AG04449 (cell line): ENCODE data around the gene COL23A1.

Experiments used
- CTCF ChIA-PET: fragments of 350-600 bp; formaldehyde crosslinking; extraction: SDS; loops from one replicate; lab custom pipeline; 2021; ENCODE audit warnings: antibody characterized with exemption; lab: Yijun Ruan, JAX
- POLR2A ChIA-PET: fragments of 400-600, 350-600 bp; formaldehyde crosslinking; extraction: SDS; loops from one replicate; lab custom pipeline; 2020; ENCODE audit warnings: antibody characterized with exemption, inconsistent platforms; lab: Yijun Ruan, JAX
- DNase-seq: peaks from one replicate; pipeline ENCODE4 v3.0.0-alpha.2; 2010; ENCODE audit warnings: low read depth, low spot score
- H3K4me3 ChIP-seq: 2 replicates; pipeline ENCODE4 v1.5.1; 2011; ENCODE audit warnings: low read depth, mild to moderate bottlenecking, control low read depth, low read length
- TF ChIP-seq, protein P1 (sequence below): IDR thresholded peaks from one replicate; pipeline ENCODE4 v1.5.1; 2011; ENCODE audit warnings: mild to moderate bottlenecking, moderate library complexity, low read length, control low read depth, inconsistent platforms; ENCODE audit not compliant: insufficient read depth; ENCODE audit errors: missing control alignments

Gene COL23A1

DNA sequence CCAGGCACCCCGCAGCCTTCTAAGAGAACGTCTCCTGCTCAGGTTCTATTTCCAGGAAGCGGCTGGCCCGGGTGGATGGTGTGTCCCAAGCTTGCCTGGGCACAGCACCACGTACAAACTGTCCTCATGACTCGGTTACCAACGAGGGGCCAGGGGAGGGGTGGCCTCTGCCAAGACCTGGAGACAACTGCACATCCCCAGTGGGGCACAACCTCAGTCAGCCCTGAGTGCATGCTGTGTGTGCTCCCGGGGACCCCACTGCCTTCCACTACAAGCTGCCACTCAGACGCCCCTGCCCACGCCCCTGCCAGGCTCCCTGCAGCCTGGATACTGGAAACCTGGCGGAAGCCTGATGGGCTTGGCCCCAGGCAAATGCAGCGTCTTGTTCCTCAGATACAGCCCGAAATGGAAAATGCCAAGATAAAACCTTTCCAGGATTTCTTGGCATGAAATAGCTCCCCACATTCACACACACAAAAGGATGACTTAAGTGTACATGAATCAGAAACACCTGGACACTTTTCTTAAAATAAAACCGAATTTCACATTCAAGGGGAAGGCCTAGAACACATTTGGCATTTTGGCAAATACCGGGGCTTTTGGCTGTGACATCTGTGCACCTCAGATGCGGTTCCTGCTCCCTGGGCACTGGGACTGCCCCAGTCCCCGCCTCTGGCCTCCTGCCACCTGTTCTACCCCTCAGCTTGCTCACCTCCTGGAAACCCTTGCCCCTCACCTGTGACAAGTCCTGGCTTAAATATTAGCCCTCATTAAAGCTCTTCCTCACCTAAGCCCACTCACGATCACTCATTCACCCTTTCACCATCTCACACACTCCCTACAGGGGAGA is 62.5 kb downstream of the COL23A1 start:
- POLR2A ChIA-PET = no interaction called here

DNA sequence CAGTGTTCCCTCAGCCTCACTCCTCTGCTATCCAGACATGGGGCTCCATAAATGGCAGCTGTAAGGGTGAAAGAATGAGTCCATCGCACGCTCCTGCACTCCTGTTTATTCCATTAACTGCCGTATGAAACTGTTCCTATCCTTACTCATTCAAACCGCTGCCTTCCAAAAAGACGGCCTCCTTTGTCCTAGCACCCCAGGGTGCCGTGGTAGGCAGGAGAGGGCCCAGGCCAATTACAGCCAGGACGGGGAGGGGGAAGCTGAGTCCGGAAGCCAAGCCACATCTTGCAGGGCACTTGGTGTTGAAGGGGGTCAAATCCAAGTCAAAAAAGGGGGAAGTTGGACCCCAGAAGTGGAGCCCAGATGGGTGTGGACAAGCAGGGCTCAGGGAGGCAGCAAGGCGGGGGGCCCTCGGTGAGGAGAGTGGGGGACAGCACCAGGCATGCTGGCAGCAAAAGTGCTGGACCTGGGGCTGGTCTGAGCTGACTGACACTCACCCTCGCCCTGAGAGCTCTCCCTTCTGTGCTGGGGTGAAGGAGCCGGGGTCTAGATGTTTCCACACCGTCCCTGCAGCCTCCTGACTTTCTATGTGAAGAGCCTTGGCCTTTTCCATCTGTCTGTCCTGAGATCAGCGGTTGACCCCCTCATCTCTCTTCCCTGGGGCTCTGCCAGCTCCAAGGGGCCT is 63.3 kb downstream of the COL23A1 start:
- DNase-seq = no peak
- no peak overlapping the region for H3K4me3 ChIP-seq
- CTCF ChIA-PET = no interaction called here
- TF ChIP-seq, protein P1, sequence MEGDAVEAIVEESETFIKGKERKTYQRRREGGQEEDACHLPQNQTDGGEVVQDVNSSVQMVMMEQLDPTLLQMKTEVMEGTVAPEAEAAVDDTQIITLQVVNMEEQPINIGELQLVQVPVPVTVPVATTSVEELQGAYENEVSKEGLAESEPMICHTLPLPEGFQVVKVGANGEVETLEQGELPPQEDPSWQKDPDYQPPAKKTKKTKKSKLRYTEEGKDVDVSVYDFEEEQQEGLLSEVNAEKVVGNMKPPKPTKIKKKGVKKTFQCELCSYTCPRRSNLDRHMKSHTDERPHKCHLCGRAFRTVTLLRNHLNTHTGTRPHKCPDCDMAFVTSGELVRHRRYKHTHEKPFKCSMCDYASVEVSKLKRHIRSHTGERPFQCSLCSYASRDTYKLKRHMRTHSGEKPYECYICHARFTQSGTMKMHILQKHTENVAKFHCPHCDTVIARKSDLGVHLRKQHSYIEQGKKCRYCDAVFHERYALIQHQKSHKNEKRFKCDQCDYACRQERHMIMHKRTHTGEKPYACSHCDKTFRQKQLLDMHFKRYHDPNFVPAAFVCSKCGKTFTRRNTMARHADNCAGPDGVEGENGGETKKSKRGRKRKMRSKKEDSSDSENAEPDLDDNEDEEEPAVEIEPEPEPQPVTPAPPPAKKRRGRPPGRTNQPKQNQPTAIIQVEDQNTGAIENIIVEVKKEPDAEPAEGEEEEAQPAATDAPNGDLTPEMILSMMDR = no peak
- POLR2A ChIA-PET = no interaction called here

More for the DNA sequence above, 62.5 kb downstream of the COL23A1 start:
- H3K4me3 ChIP-seq = no peak overlapping the region
- TF ChIP-seq, protein P1 = no peak
- CTCF ChIA-PET = no interaction called here
- no peak for DNase-seq

DNA sequence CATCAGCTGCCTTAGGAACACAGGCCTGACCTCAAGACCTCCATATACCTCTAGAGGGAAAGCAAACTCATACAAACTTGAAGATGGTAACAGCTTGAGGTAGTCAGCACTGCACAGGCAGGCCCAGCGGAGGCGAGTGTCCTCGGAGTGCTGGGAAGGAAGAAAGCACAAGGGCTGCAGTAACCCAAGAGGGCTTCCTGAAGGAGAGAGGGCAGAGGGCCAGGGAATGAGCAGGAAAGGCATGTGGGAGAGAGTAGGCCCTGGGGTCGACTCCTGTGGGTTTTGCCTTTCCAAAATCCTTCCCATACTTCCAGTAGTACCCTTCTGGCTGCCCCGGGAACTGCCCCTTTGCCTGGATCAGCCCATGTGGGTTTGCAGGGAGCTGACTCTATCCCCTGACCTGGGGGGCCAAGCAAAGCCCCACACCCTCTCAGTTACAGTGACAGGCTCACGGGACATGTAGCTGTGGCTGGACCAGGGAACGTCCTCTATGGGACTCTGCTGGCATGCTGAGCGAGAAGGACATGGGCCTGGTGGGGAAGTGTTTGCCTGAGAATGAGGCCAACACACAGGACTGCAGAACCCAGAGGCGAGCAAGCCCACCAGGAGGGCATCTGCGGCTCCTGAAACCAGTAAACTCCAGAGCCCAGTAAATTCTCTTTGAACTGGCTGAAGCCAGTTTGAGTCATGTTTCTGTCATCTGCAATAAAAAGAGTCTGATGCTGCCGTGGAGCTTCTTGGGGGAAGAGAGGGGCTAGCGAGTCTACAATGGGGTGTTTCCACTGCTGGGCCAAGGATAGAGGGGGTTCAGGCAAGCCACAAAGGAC is 64.1 kb downstream of the COL23A1 start:
- ChIA-PET CTCF (no interaction called here), POLR2A (no interaction called here)
- TF ChIP-seq, protein P1 = no peak
- DNase-seq = no peak
- H3K4me3 ChIP-seq = no peak overlapping the region

DNA sequence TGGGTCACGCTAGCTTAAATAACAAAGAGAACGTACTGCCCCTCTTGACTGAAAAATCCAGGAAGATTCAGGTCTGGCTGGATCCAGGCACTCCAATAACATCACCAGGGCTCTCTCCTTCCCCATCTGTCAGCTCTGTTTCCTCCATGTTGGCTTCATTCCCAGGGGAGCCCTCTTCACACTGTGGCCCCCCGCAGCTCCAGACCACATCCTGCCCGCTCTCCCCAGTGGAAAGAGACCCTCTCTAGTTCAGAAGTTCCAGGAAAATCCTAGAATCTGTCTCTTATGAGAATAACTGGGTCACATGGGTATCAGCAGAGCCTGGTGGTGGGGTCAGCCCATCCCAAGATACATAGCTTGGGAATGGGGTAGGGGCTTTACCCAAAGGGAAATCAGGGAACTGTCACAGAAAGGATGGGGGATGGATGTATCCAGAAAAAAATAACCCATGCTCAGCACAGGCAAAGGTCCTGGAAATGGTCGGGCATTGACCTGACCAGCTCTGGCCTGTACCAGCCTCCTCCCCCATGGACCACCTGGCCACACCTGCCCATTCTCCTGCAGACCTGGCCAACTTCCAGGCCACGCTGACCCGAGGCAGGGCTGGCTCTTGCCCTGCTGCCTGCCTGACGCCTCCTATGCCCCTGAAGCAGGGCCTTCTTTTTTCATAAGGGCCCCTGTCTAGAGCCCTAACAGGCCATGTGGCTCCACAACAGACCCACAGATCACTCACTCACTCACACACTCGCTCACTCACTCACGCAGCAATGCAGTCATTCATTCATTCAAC is 65.9 kb downstream of the COL23A1 start:
- POLR2A ChIA-PET = no interaction called here
- DNase-seq = no peak
- CTCF ChIA-PET = no interaction called here
- no peak overlapping the region for H3K4me3 ChIP-seq
- TF ChIP-seq, protein P1 = no peak

DNA sequence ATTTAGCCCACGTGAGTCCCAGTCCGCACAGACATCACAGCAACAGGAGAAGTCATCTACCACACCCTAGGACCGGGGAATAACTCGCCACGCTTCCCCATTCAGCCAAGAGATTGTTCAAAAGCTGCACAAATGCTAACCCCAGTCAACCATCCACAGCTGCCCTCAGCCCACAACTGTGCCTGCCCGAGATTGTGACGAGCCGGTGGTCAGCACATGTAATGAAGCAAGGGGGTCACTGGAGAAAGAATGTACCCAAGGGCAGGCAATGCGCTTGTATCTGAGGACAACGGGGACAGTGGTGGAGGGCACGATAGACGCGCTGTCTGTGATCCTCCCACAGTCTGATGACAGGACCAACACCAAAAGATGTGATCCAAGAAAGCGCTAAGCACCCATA is 67.8 kb downstream of the COL23A1 start:
- ChIA-PET POLR2A (no interaction called here), CTCF (no interaction called here)
- DNase-seq = no peak
- H3K4me3 ChIP-seq = no peak overlapping the region
- TF ChIP-seq, protein P1 = no peak
